Endothelial cell of hepatic sinusoid (primary cell): ENCODE results near the gene S100A10.

Experiments used
- in situ Hi-C: cut with HindIII; loops from 2 replicates; pipeline ENCODE4 v1.10.0; 2017; ENCODE audit warnings: low sequenced_read_pairs

S100A10 gene

DNA sequence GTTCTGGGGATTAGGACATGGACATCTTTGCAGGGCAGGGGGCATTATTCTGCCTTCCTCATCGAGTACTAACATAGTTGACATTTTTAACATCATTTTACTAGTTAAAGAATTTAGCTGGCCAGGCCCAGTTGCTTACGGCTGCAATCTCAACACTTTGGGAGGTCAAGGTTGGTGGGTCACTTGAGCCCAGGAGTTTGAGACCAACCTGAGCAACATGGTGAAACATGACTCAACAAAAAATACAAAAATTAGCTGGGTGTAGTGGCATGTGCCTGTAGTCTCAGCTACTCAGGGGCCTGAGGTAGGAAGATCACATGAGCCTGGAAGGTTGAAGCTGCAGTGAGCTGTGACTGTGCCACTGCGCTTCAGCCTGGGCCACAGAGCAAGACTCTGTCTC is 54.5 kb downstream of the S100A10 start:
- in situ Hi-C loops: no loop called here

DNA sequence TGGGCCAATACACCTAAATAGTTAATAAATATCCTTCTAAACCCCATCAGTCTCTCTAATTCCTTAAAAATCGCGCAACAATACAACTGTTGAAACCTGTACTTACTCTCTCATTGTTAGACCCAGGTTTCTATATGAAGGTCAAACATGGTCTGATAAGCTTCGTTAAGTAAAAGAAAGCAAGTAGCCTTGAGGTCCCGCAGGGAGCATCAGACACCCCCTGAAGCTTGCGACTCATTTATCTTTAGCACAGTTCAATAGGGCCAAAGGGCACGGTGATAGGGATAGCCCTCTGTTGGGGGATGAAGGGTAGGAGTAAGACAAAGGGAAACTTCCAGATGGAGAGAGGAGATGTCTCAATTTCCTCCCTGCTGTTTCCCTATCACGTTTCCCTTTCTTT is 57.0 kb downstream of the S100A10 start:
- in situ Hi-C loops: no loop called here

DNA sequence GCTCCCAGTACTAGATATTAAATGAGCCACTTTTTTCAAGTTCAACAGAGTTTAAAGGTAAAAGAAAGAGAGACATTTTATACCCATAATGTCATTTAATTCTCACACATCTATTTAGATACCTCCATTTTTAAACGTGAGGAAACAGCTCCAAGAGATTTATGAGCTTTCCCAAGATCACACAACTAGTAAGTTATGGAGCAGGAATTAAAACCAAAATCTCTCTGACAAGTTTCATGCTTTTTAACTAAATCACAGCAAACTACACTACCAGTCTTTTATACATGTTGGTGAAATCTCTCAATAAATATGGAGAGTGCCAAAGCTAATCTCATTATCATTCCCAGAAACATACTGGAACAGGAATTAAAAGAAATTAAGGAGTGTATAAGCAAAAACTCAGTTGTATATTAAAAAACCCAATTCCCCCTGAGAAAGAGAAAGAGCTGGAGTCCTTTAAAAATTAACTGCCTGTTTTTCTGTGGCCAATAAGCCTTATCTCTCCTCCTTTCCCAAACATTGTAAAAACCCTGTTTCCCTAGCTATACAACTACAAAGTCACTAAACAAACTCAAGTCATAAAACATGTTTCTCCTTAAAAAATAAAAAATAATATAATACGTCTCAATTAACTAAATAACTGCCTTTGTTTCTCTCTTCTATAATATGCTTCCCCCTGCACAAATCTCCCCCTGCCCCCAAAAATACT is 57.6 kb downstream of the S100A10 start:
- in situ Hi-C loops: no loop called here

DNA sequence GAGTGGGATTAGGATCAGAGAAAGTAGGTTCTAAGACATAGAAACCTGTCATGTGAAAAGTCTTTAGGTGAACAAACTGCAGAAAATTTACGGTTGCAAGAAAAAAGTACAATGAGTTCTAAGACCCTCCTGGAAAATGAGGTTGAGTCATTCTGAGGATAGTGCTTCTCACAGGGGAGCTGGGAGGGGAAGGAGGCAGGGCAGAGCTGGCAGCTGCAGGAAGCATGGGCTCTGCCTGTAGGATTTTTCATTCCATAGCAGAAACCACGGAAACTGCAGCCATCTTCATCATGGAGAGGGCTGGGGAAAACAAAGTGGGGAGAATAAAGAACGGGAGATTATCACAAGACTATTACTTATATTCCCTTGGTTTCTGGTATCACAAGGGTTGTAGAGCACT is 58.5 kb downstream of the S100A10 start:
- in situ Hi-C loops: no loop called here

DNA sequence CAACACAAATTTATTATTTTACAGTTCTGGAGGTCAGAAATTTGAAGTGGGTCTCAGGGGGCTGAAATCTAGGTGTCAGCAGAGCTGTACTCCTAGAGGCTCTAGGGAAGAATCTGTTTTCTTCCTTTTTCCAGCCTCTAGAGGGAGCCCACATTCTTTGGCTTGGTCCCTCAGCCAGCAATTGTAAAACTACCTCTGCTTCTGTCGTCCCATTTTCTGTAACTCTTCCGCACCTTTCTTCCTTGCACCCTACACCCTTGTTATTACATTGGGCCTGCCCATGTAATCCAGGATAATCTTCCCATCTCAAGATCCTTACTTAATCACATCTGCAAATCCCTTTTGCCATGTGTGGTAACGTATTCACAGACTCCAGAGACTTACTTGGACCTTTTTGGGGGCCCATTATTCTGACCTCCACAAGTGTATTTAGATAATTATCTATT is 59.6 kb downstream of the S100A10 start:
- in situ Hi-C loops: loop anchor here (5.0 kb wide), 1 partner anchor 53 kb away; no protein-coding TSS in a partner anchor
